Activated gamma-delta T cell treated with anti-CD3 and anti-CD28 coated beads, Interleukin-2, amount 50 U/mL, for 16 hours (primary cell): Measurements from ENCODE around the gene FOXN1.
"Not testable (repeated sequence)": the region's sequence is repeated elsewhere in the genome, so short reads cannot be mapped to it uniquely, and the experiment has no call there.

Experiments
- DNase-seq: peaks from one replicate; pipeline ENCODE4 v3.0.0-alpha.2; 2020; ENCODE audit warnings: low read depth

FOXN1 gene

DNA sequence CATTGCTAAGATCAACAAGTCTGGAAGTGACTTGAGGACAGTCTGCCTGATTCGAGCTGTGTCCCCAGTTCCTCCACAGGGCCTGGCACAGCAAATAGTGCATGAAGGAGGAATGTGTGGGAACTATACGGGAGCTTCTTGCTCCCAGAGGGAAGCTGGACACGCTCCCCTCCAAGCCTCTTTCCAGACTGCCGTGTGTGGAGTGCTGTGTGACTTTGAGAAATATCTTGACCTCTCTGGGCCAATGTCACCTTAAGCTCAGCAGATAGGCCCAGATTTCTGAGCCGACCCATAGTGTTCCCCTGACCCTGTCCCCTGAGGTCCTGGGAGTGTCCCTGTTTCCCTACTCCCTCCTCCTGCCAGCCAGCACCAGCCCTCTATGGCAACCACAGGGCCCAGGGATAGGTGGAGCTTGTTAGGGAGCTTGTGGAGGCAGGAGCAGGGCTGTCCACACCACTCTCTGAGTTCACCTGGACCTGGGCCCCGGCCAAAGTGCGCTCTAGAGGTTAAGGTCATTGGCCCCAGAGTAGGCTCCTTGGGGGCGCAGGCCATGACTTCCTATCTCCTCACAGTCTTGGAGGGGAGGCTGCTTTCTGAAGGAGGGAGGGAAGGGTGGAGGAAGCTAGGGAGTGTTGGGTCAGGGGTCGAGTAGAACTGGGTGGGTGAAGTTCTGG, 6.3 kb upstream of the FOXN1 start:
- DNase-seq, result no peak

- DNase-seq, result no peak
These were observed 5.3 kb upstream of the FOXN1 start for GRCh38 chr17:28500712-28501379.

GRCh38 chr17:28501421-28502284, 4.5 kb upstream of the FOXN1 start:
- DNase-seq, result no peak

DNA sequence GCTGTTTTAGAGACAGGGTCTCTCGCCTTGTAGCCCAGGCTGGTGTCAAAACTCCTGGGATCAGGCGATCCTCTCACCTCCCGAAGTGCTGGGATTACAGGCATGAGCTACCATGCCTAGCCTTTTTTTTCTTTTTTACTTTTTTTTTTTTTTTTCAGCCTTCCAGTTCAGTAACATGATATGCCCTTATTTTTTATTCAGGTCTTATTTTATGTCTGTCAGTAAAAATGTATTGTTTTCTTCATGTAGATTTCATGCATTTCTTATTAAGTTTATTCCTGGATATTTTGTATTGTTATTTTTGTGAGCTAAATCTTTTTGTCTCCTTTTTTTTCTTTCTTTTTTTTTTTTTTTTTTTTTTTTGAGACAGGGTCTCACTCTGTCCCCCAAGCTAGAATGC, 2.7 kb upstream of the FOXN1 start:
- no peak for DNase-seq

DNA sequence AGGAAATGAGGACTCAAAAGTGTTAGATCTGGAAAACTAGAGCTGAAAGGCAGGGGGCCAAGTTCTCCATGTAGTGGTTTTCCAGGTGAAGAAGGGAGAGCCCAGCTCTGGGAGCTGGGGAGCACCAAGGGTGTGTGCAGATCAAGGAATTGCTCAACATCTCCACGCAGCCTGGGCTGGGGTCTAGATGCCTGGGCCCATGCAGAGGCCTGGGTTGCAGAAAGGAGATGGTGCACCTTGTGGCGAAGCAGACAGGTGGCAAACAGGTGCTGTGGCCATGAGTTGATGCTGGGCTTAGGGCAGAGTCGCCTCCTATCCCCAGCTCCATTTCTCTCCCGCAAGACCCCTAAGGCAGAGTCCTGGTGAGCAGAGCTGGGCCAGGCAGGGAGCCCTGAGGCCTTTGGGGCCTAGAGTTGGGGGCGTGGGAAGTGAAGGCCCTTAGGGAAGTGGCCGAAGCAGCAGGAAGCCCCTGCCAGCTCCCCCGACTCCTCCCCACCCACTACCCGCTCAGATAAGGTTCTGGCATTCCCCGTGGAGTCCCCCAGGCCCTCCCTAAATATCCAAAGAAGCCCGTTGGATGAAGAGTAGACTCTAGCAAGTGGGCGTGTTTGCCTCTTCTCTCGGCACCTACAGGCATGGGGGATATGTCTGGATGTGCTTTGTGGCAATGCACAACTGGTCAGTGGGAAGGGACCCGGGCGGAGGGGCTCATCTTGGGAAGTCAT, 777 bp downstream of the FOXN1 start:
- DNase-seq, result no peak

DNA sequence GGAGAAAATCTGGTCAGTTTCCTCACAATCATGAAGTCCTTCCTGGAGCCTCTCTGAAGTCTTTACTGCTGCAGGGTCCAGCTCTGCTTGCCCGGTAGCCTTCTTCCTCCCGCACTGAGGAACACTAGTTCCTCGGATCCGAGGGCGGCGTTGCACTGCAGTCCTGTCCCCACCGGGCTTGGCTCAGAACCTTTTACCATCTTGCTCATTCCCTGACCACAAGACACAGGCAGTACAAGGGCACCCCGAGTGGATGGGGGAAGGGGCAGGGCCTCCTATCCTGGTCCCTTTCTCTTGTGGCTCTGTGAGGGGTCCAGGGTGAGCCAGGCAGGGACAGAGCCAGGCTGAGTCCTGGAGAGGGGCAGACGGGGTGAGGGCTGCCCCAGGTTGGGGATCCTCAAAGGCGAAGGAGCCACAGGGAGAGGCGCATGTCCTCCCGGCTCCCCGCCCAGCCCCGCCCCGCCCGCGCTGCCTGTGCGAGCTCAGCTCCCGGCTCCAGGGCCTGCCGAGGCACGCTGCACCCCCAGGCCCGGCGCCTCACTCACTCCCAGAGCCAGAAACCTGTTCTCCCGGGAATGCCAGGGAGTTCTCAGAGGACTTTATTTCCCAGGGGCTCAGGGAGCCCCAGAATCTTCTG, 1.5 kb downstream of the FOXN1 start:
- no peak for DNase-seq

GRCh38 chr17:28508211-28508724, 2.1 kb downstream of the FOXN1 start:
- DNase-seq, result no peak

GRCh38 chr17:28509789-28510188, 3.6 kb downstream of the FOXN1 start:
- DNase-seq, result no peak

GRCh38 chr17:28511858-28512461, 5.8 kb downstream of the FOXN1 start:
- DNase-seq, result no peak

DNA sequence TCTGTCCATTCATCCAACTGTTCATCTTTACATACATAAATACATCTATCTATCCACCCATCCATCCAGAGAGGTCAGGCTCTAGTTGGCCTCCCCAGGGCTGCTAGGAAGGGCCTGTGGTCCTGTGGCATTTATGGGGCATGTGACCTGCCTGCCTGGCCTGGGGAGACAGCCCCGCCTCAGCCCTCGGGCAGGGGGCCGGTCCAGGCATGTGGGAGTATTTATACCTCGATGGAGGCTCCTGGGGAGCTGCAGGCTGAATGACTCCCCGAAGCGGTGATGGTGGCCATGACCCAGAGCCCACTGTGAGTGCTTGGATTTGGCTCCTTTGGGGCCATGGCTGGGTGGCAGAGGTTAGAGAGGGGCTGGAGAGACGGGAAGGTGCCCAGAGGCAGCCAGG, 7.3 kb downstream of the FOXN1 start:
- DNase-seq, result no peak

DNA sequence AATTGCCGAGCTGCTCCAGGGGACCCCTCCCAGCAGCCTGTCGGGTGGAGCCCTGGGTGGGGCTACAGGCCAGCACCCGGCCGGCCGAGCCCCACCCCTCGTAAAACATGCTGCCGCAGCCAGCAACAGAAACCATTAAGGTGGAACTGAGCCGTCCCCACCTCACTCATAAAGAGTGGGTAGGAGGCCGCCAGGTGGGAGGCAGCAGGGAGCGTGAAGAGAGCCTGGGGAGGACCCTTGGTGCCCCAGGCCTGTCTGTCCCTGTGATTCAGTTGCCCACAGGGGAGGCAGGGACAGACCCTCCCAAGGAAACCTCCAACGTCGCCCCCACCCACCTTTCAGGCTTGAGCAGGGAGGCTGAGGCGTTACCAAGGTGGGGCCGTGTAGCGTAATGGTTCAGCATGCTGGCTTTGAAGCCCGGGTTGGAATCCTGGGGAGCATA, 8.4 kb downstream of the FOXN1 start:
- no peak for DNase-seq

DNA sequence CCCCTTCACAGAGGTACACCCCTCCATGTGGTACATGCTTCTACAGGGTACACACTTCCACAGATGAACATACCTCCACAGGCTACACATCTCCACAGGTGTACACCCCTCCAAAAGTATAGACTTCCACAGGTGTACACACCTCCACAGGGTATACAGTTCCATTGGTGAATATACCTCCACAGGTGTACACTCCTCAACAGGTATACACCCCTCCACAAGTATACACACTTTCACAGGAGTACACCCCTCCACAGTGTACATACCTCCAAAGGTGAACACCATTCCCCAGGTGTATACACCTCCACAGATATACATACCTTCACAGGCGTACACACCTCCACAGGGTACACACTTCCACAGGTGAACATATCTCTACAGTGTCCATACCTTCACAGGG, 9.4 kb downstream of the FOXN1 start:
- DNase-seq, result no peak

GRCh38 chr17:28518132-28518531, 12.0 kb downstream of the FOXN1 start:
- no peak for DNase-seq

GRCh38 chr17:28518578-28518977, 12.4 kb downstream of the FOXN1 start:
- DNase-seq, result no peak

GRCh38 chr17:28519236-28519635, 13.1 kb downstream of the FOXN1 start:
- DNase-seq, result no peak

- DNase-seq, result no peak
These were observed 14.5 kb downstream of the FOXN1 start for GRCh38 chr17:28520687-28521086.

- DNase-seq, result no peak
These were observed 15.3 kb downstream of the FOXN1 start for GRCh38 chr17:28521311-28522085.

- DNase-seq, result not testable (repeated sequence)
These were observed 16.1 kb downstream of the FOXN1 start for GRCh38 chr17:28522281-28522680.

DNA sequence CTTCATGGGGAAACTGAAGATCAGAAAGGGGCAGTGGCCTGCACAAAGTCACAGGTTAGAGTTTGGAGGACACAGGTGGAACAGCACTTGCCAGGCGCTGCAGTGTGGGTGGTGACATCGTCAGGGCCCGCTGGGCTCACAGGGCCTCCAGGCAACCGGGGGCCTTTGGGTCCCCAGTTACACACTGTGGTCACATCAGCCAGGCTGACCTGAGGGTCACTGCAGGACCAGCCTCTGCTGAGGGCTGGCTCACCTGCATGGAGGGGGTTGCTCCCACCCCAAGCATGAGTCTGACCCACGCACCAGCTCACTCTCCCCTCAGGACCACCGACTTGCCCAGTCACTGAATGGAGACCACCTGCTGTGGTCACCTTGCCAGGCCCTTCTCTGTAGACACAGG, 17.0 kb downstream of the FOXN1 start:
- no peak for DNase-seq

DNA sequence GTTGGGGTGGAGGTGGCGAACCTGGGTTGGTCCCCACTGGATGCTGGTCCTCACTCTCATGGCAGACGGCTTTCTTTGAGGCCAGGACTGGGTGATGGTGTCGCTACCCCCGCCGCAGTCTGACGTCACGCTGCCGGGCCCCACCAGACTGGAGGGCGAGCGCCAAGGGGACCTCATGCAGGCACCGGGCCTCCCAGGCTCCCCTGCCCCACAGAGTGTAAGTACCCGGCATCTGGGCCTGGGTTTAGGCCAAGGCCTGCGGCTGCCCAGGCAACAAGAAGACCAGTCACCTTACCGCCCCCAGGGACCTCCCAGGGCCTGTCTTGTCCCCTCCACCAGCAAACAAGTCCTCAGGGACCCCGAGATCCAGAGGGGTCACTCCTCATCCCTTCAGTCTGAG, 17.7 kb downstream of the FOXN1 start:
- no peak for DNase-seq
